GM12878 (cell line): ENCODE results near the gene TPK1. TPM values are rescaled to one million over a fixed set of nuclear protein-coding genes. Genes with fewer than 3 reads are reported as not detected.

ENCODE experiments used
- ATAC-seq: fragments of 200-7000 bp; cut with Tn5 transposase; 3 replicates; pipeline ENCODE4 v1.9.1; 2020; ENCODE audit warnings: mild to moderate bottlenecking, moderate library complexity
- BruUV-seq: library from RNA; stranded (reverse); fragments of 400-500 nt; replicated peaks from 2 replicates; lab custom pipeline; 2021; lab: Mats Ljungman, UMichigan
- CTCF ChIA-PET: fragments of 300-600 bp; sonication (Branson Sonifier 250); formaldehyde crosslinking; extraction: SDS; loops from one replicate; lab custom pipeline; 2021; ENCODE audit warnings: inconsistent platforms; lab: Yijun Ruan, JAX
- POLR2A ChIA-PET: fragments of 350-600 bp; formaldehyde crosslinking; extraction: SDS; loops from one replicate; lab custom pipeline; 2021; ENCODE audit warnings: inconsistent platforms; lab: Charles Lee
- RAD21 ChIA-PET: fragments of 300-600 bp; sonication (Branson Sonifier 250); formaldehyde crosslinking; loops from one replicate; lab custom pipeline; 2023; ENCODE audit warnings: antibody characterized with exemption; ENCODE audit not compliant: unreplicated experiment; lab: Charles Lee
- SMC1A ChIA-PET: fragments of 300-600 bp; sonication (Branson Sonifier 250); formaldehyde crosslinking; loops from one replicate; lab custom pipeline; 2023; ENCODE audit not compliant: unreplicated experiment, uncharacterized antibody; lab: Charles Lee
- DNase-seq: peaks from one replicate; pipeline ENCODE4 v3.0.0-alpha.2; 2011; ENCODE audit warnings: low read depth, low spot score
- FAIRE-seq: peaks from 3 replicates; lab custom pipeline; 2011; peaks lifted over from hg19 to GRCh38; lab: Jason Lieb, UNC
- H2AFZ ChIP-seq: 2 replicates; pipeline ENCODE4 v1.6.0; 2011; ENCODE audit warnings: low read depth, low read length, control low read depth; ENCODE audit not compliant: control insufficient read depth
- H3K27ac ChIP-seq: 2 replicates; pipeline ENCODE4 v1.5.1; 2011; ENCODE audit warnings: control low read depth; ENCODE audit not compliant: control insufficient read depth, insufficient read depth
- H3K27me3 ChIP-seq, 2 experiments: replicated peaks in 1 of 2; 2 replicates each; pipeline versions ENCODE4 v1.6.0 to v1.6.1; 2011; ENCODE audit warnings: low read length in 1 of 2; ENCODE audit not compliant: control insufficient read depth in 2 of 2, insufficient read depth in 2 of 2
- H3K36me3 ChIP-seq, 2 experiments: 2 replicates each; pipeline ENCODE4 v1.5.1; 2011; ENCODE audit warnings: low read length in 1 of 2; ENCODE audit not compliant: control insufficient read depth in 2 of 2, insufficient read depth in 2 of 2
- H3K4me1 ChIP-seq: 2 replicates; pipeline ENCODE4 v1.6.1; 2011; ENCODE audit warnings: mild to moderate bottlenecking, low read length, moderate library complexity, mixed read lengths; ENCODE audit not compliant: control insufficient read depth, insufficient read depth
- H3K4me2 ChIP-seq: 2 replicates; pipeline ENCODE4 v1.6.0; 2011; ENCODE audit warnings: control low read depth; ENCODE audit not compliant: control insufficient read depth, insufficient read depth
- H3K4me3 ChIP-seq: fragments of 200-600 bp; sonication (generic); 2 replicates; pipeline ENCODE4 v1.5.1; 2016
- H3K79me2 ChIP-seq: 2 replicates; pipeline ENCODE4 v1.6.0; 2011; ENCODE audit warnings: low read length; ENCODE audit not compliant: control insufficient read depth, insufficient read depth
- H3K9ac ChIP-seq: 2 replicates; pipeline ENCODE4 v1.8.0; 2011; ENCODE audit warnings: low read length, control low read depth, mixed read lengths; ENCODE audit not compliant: control insufficient read depth, insufficient read depth
- H3K9me3 ChIP-seq: replicated peaks from 3 replicates; pipeline ENCODE4 v1.5.1; 2011; ENCODE audit warnings: mild to moderate bottlenecking, low read length; ENCODE audit not compliant: control insufficient read depth, insufficient read depth
- H4K20me1 ChIP-seq: 2 replicates; pipeline ENCODE4 v1.6.0; 2011; ENCODE audit not compliant: control insufficient read depth, insufficient read depth
- BACH1 ChIP-seq: fragments of 450-650 bp; IDR thresholded peaks from 2 replicates; pipeline ENCODE4 v1.6.1; 2017; ENCODE audit warnings: mild to moderate bottlenecking, borderline replicate concordance
- BMI1 ChIP-seq: fragments of 450-650 bp; IDR thresholded peaks from 2 replicates; pipeline ENCODE4 v1.6.1; 2016; ENCODE audit warnings: mild to moderate bottlenecking, moderate library complexity, borderline replicate concordance
- BRCA1 ChIP-seq: IDR thresholded peaks from 2 replicates; pipeline ENCODE4 v1.6.1; 2011; ENCODE audit warnings: low read depth, low read length, improper control_type of control experiment
- CBFB ChIP-seq: IDR thresholded peaks from 2 replicates; pipeline ENCODE4 v1.6.1; 2016; ENCODE audit warnings: antibody characterized with exemption, low read depth
- EZH2 ChIP-seq: IDR thresholded peaks from 2 replicates; pipeline ENCODE4 v1.6.1; 2012; ENCODE audit warnings: low read depth, mild to moderate bottlenecking, control low read depth, inconsistent platforms, low read length, borderline replicate concordance; ENCODE audit not compliant: control insufficient read depth
- MTA2 ChIP-seq: fragments of 450-650 bp; IDR thresholded peaks from 2 replicates; pipeline ENCODE4 v1.6.1; 2016; ENCODE audit warnings: low read depth, mild to moderate bottlenecking, moderate library complexity
- MYB ChIP-seq: fragments of 150-350 bp; IDR thresholded peaks from 2 replicates; pipeline ENCODE4 v1.6.1; 2014; ENCODE audit warnings: mild to moderate bottlenecking, low read depth, low read length, borderline replicate concordance
- NFYA ChIP-seq: IDR thresholded peaks from 2 replicates; pipeline ENCODE4 v1.6.1; 2011; ENCODE audit warnings: low read depth, mild to moderate bottlenecking, low read length, improper control_type of control experiment, borderline replicate concordance
- POLR2A ChIP-seq: IDR thresholded peaks from 2 replicates; pipeline ENCODE4 v1.6.1; 2011; ENCODE audit warnings: low read depth, mild to moderate bottlenecking, low read length
- SKIL ChIP-seq: fragments of 450-650 bp; IDR thresholded peaks from 2 replicates; pipeline ENCODE4 v1.6.1; 2017; ENCODE audit warnings: mild to moderate bottlenecking, low read depth, inconsistent platforms; ENCODE audit not compliant: poor library complexity, severe bottlenecking
- SMAD5 ChIP-seq: IDR thresholded peaks from 2 replicates; pipeline ENCODE4 v1.6.1; 2016; ENCODE audit warnings: antibody characterized with exemption, low read depth
- ZBTB4 ChIP-seq: fragments of 450-650 bp; formaldehyde crosslinking; IDR thresholded peaks from 2 replicates; pipeline ENCODE4 v1.4.0; 2022; ENCODE audit warnings: mild to moderate bottlenecking, moderate library complexity
- WGBS: methylation state at CpG from one replicate; pipeline ENCODE4 v1.1.6; 2016; ENCODE audit warnings: low lambda C conversion rate; ENCODE audit not compliant: insufficient replicate concordance, insufficient coverage; ENCODE audit errors: missing lambda C conversion rate; 5-methylcytosine and 5-hydroxymethylcytosine counted together
- in situ Hi-C: fragments of 300-500 bp; cut with MboI; formaldehyde crosslinking; loops from 9 replicates; pipeline ENCODE4 v1.14.3; 2018; ENCODE audit warnings: mixed read lengths
- intact Hi-C: fragments of 100-400 bp; cut with micrococcal nuclease; formaldehyde crosslinking; loops from one replicate; pipeline ENCODE4 v1.14.2; 2022; ENCODE audit not compliant: unreplicated experiment
- polyA plus RNA-seq, 11 experiments: library from polyadenylated mRNA; depleted of rRNA in 4 of 11; unstranded in 6 of 11; stranded (reverse) in 5 of 11; fragments of >200 nt; fragmentation: Nextera tagmentation in 4 of 11; fragmentation: Illumina TruSeq in 1 of 11; extraction: Ambion mirVana in 4 of 11; extraction: Trizol in 1 of 11; gene quantifications; 1 replicate in 1 of 11; 2 replicates in 10 of 11; pipeline versions ENCODE4 v1.2.1 to v1.2.3, GENCODE V29; 2011 to 2016; ENCODE audit warnings: inconsistent platforms in 2 of 11, missing spikeins in 2 of 11, low read depth in 1 of 11
- total RNA-seq, 4 experiments: library from RNA; depleted of rRNA in 3 of 4; stranded (reverse); fragments of >200 nt in 3 of 4; fragmentation: Illumina TruSeq in 1 of 4; extraction: Trizol in 1 of 4; gene quantifications; 2 replicates each; pipeline versions ENCODE4 v1.2.1 to v1.2.3, GENCODE V29; 2013 to 2021

Gene TPK1
- total and polyA plus RNA-seq, 10 of the 15 experiments (the other 5 are each of a cell fraction or from before 2014, with no cell fraction given), result 7.1 to 19.0 (median 9.3) TPM

GRCh38 chr7:144771927-144772326 lies 63.9 kb downstream of the TPK1 start:
- Histone ChIP-seq H2AFZ (no peak overlapping the region), H3K27ac (no peak overlapping the region), H3K36me3 (no peaks in the 10 kb centered on the region), H3K4me2 (no peak overlapping the region), H3K4me3 (no peak overlapping the region), H3K27me3 (no peaks in the 10 kb centered on the region), H3K79me2 (no peaks in the 10 kb centered on the region), H3K9ac (no peak overlapping the region), H3K9me3 (no peaks in the 10 kb centered on the region), H4K20me1 (no peaks in the 10 kb centered on the region), H3K4me1 (no peaks in the 10 kb centered on the region)
- DNase-seq (no peak), ATAC-seq (no peak), FAIRE-seq (no peak)
- CTCF ChIA-PET, result interaction anchor here (0.6 kb wide), 1 partner anchor 75 kb away, joined by 3 read pairs; no protein-coding TSS in a partner anchor
- WGBS, result 63% methylated on average over 2 of the region's 2 CpGs
- RAD21 ChIA-PET, result no interaction called here
- POLR2A ChIA-PET, result no interaction called here
- TF ChIP-seq BMI1, result no peak
- no peak for TF ChIP-seq MTA2
- TF ChIP-seq BRCA1, result no peak
- TF ChIP-seq MYB, result no peak
- no peak for TF ChIP-seq POLR2A
- in situ Hi-C loops, result no loop called here
- BruUV-seq, result no TSS peak
- SMC1A ChIA-PET, result no interaction called here
- intact Hi-C loops, result no loop called here

DNA sequence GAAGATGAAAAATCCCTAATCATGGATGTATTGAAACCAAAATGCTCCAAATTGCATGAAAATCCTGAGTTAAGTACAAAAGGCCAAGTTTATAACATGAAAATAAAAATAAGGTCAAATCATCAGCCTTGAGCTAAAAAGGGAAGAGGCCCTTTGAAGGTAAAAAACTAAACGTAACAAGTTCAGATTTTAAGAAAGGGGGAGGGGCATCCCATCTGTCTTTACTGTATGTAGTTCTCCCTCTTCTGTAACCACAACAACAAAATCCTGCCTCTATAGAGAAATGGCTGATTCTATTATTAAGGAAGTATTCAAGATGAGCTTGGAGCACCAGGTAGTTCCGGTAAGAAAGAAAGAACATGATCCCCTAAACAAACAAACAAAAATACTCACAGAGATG lies 64.7 kb downstream of the TPK1 start:
- no TSS peak for BruUV-seq
- no peak for TF ChIP-seq SKIL
- no peak for TF ChIP-seq CBFB
- no peak for TF ChIP-seq ZBTB4 (CRISPR knock-in tag)
- no peak for TF ChIP-seq BACH1
- TF ChIP-seq EZH2, result no peak
- TF ChIP-seq NFYA, result no peak
- TF ChIP-seq SMAD5, result no peak

More for the DNA sequence above, 64.7 kb downstream of the TPK1 start:
- Histone ChIP-seq H3K9ac (no peak overlapping the region), H3K36me3 (no peaks in the 10 kb centered on the region), H4K20me1 (no peaks in the 10 kb centered on the region), H3K27me3 (no peaks in the 10 kb centered on the region), H3K27ac (no peak overlapping the region), H3K4me3 (no peak overlapping the region), H3K9me3 (no peaks in the 10 kb centered on the region), H2AFZ (no peak overlapping the region), H3K4me2 (no peak overlapping the region), H3K4me1 (no peaks in the 10 kb centered on the region), H3K79me2 (no peaks in the 10 kb centered on the region)
- DNase-seq, result no peak
- ChIA-PET RAD21 (no interaction called here), CTCF (no interaction called here), POLR2A (no interaction called here), SMC1A (no interaction called here)
- ATAC-seq, result no peak
- no peak for FAIRE-seq
- intact Hi-C loops (no loop called here), in situ Hi-C loops (no loop called here)
- 44% methylated on average over 2 of the region's 2 CpGs for WGBS
